ENCODE results near the gene QSOX2. TPM values are rescaled to one million over a fixed set of nuclear protein-coding genes. Genes with fewer than 3 reads are reported as not detected.

Gene QSOX2
- total and polyA plus RNA-seq, 7 donors: 0.60 to 10.1 (median 3.5) TPM

DNA sequence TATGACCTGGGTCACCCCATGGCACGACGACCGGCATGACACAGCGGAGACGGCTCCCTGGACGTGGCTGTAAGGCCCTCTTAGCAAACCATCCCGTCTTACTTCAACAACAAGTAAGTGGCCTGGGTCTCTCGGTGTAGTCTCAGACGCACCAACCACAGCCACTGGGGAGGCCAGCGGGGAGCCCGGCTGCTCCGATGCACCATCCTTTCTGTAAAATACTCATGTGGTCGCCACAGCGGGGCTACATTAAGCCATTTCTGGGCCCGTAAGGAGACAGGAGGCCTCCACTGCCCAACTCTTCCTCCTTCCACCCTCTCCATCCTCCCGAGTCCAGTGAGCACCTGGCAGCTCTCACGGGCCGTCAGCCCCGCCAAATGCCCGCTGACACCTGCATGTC, 4.7 kb downstream of the QSOX2 start:
- no peak for DNase-seq

DNA sequence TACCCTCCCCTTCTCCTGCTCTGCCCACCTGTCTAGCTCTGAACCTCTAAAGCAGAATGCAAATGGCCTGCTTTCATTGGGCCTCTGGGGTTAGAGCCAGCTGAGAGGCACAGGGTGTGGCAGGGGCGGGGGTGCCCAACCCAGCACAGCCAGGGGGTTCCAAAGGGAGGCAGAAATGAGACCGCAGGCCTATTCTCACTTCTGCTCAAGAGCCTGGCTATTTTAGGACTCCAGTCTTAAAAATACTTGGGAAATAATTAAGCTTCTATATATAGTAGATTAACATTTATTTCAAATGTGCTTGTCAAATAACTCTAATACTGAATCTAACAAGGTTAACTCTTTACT, 5.7 kb downstream of the QSOX2 start:
- intact Hi-C loops (cut with DNase I): loop anchor here (10.0 kb wide), 1 partner anchor 275 kb away; the partner anchor contains the start of gene UBAC1
- Histone ChIP-seq H3K4me1 (peaks cover 0 to 13% (median 8%) of the 10 kb centered on the region in 4 donors), H3K27me3 (no peaks in the 10 kb centered on the region), H3K27ac (no peak overlapping the region), H3K36me3 (peaks cover 0 to 23% (median 3%) of the 10 kb centered on the region in 4 donors), H3K9me3 (no peaks in the 10 kb centered on the region), H3K4me3 (no peak overlapping the region)
- WGBS, 2 donors: 58 to 69% methylated on average over 2 of the region's 2 CpGs
- DNase-seq: no peak
- no peak for TF ChIP-seq POLR2A (IDR thresholded peaks at IDR 0.05)
- TF ChIP-seq POLR2AphosphoS5 (IDR thresholded peaks at IDR 0.05): no peak
- no peak for TF ChIP-seq EP300 (IDR thresholded peaks at IDR 0.05)
- TF ChIP-seq, protein P1, sequence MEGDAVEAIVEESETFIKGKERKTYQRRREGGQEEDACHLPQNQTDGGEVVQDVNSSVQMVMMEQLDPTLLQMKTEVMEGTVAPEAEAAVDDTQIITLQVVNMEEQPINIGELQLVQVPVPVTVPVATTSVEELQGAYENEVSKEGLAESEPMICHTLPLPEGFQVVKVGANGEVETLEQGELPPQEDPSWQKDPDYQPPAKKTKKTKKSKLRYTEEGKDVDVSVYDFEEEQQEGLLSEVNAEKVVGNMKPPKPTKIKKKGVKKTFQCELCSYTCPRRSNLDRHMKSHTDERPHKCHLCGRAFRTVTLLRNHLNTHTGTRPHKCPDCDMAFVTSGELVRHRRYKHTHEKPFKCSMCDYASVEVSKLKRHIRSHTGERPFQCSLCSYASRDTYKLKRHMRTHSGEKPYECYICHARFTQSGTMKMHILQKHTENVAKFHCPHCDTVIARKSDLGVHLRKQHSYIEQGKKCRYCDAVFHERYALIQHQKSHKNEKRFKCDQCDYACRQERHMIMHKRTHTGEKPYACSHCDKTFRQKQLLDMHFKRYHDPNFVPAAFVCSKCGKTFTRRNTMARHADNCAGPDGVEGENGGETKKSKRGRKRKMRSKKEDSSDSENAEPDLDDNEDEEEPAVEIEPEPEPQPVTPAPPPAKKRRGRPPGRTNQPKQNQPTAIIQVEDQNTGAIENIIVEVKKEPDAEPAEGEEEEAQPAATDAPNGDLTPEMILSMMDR (IDR thresholded peaks at IDR 0.05): no peak

More for the DNA sequence above, 4.7 kb downstream of the QSOX2 start:
- Histone ChIP-seq H3K9me3 (no peaks in the 10 kb centered on the region), H3K4me1 (peaks cover 0 to 17% (median 12%) of the 10 kb centered on the region in 4 donors), H3K27me3 (no peaks in the 10 kb centered on the region), H3K36me3 (peaks cover 0 to 14% (median 3%) of the 10 kb centered on the region in 4 donors), H3K4me3 (no peak overlapping the region), H3K27ac (no peak overlapping the region)
- WGBS, 2 donors: 93 to 95% methylated on average over 20 of the region's 20 CpGs
- intact Hi-C loops (cut with DNase I): loop anchor here (10.0 kb wide), 1 partner anchor 276 kb away; the partner anchor contains the start of gene UBAC1
- no peak for TF ChIP-seq POLR2A (IDR thresholded peaks at IDR 0.05)
- TF ChIP-seq, protein P1 (IDR thresholded peaks at IDR 0.05): no peak
- no peak for TF ChIP-seq POLR2AphosphoS5 (IDR thresholded peaks at IDR 0.05)
- no peak for TF ChIP-seq EP300 (IDR thresholded peaks at IDR 0.05)

DNA sequence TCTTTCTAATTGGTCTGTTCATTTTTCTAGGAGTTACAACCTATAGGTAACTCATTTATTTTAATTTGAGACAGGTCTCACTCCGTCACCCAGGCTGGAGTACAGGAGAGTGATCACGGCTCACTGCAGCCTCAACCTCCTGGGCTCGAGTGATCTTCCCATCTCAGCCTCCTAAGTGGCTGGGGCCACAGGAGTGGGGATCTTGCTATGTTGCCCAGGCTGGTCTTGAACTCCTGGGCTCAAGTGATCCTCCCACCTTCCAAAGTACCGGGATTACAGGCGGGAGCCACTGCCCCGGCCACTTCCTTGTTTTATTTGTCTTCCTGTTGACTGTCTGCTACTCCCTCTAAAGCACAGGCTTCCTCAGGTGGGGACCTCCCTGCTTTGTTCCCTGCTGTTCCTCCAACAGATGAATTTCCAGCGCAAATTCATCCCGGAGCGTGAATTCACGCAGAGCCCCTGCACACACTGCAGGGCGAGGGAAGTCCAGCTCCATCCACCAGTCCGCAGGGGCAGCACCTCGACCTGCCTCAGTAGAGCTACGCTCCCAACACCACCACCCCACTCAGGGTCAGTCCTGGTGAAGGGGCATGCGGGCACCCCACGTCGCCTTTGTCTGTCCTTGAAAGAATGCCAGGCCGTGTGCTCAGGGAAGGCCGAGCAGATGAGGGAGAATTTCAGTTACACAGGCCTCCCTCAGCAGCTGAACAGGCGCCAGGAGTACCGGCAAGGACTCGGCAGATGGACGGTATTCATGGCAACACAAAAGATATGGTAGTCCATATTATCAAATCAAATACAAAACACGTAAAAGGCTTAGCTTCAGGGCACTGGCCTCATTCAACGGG, 6.3 kb downstream of the QSOX2 start:
- Histone ChIP-seq H3K27ac (no peak overlapping the region), H3K4me3 (no peak overlapping the region), H3K27me3 (no peaks in the 10 kb centered on the region), H3K36me3 (peaks cover 0 to 23% (median 3%) of the 10 kb centered on the region in 4 donors), H3K4me1 (peaks cover 0 to 7% (median 2%) of the 10 kb centered on the region in 4 donors), H3K9me3 (no peaks in the 10 kb centered on the region)
- intact Hi-C loops (cut with DNase I): no loop called here
- TF ChIP-seq EP300 (IDR thresholded peaks at IDR 0.05) (no peak), POLR2AphosphoS5 (IDR thresholded peaks at IDR 0.05) (no peak), POLR2A (IDR thresholded peaks at IDR 0.05) (no peak)
- TF ChIP-seq, protein P1 (IDR thresholded peaks at IDR 0.05): no peak
- no peak for DNase-seq
- WGBS, 2 donors: 70 to 81% methylated on average over 25 of the region's 25 CpGs

DNA sequence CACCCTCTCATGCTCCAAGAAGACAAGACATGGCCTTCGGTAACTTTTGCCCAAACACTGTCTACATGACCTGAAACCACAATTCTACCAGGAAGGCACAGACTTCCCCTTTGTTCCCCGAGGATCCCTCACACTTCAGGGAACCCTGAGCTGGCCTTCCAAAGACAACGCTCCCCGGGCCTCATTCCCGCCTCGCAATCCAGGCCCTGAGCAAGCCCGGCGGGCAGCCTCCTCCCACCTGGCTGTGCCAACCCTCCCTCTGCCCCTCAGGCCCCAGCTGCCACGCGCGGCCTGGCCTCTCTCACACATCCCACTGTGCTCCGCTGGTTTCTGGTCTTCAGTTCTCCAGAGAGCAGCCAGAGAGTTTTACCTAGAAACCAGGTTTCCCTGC, 7.3 kb downstream of the QSOX2 start:
- H3K36me3 ChIP-seq: peaks cover 0 to 23% (median 3%) of the 10 kb centered on the region in 4 donors
- intact Hi-C loops (cut with DNase I): no loop called here
- DNase-seq: no peak

More for the DNA sequence above, 7.3 kb downstream of the QSOX2 start:
- H3K27ac ChIP-seq: no peak overlapping the region
- H3K4me1 ChIP-seq: no peaks in the 10 kb centered on the region
- WGBS, 2 donors: 73 to 87% methylated on average over 12 of the region's 12 CpGs
- H3K4me3 ChIP-seq: no peak overlapping the region
- no peaks in the 10 kb centered on the region for H3K9me3 ChIP-seq
- no peak for TF ChIP-seq POLR2A (IDR thresholded peaks at IDR 0.05)
- TF ChIP-seq EP300 (IDR thresholded peaks at IDR 0.05): no peak
- no peak for TF ChIP-seq POLR2AphosphoS5 (IDR thresholded peaks at IDR 0.05)
- TF ChIP-seq, protein P1 (IDR thresholded peaks at IDR 0.05): no peak
- no peaks in the 10 kb centered on the region for H3K27me3 ChIP-seq
